Epithelial cell of esophagus (primary cell): ENCODE results near the gene ELL2.

Experiments
- DNase-seq: peaks from one replicate; pipeline ENCODE4 v3.0.0; 2010; ENCODE audit warnings: low read depth
- H3K4me3 ChIP-seq: 2 replicates; pipeline ENCODE4 v1.5.1; 2011; ENCODE audit warnings: mild to moderate bottlenecking, low read length, control low read depth
- CTCF ChIP-seq: IDR thresholded peaks from 2 replicates; pipeline ENCODE4 v1.5.1; 2011; ENCODE audit warnings: low read depth, mild to moderate bottlenecking, low read length, control low read depth, inconsistent platforms; ENCODE audit not compliant: insufficient read depth; ENCODE audit errors: missing control alignments

The ELL2 gene

GRCh38 chr5:95899006-95899405, 62.6 kb downstream of the ELL2 start:
- no peak for DNase-seq
- no peak overlapping the region for H3K4me3 ChIP-seq
- no peak for TF ChIP-seq CTCF

GRCh38 chr5:95895771-95896170, 65.9 kb downstream of the ELL2 start:
- no peak for DNase-seq
- no peak for TF ChIP-seq CTCF
- H3K4me3 ChIP-seq, result no peak overlapping the region

GRCh38 chr5:95895251-95895650, 66.4 kb downstream of the ELL2 start:
- no peak for TF ChIP-seq CTCF
- DNase-seq, result no peak
- no peak overlapping the region for H3K4me3 ChIP-seq

DNA sequence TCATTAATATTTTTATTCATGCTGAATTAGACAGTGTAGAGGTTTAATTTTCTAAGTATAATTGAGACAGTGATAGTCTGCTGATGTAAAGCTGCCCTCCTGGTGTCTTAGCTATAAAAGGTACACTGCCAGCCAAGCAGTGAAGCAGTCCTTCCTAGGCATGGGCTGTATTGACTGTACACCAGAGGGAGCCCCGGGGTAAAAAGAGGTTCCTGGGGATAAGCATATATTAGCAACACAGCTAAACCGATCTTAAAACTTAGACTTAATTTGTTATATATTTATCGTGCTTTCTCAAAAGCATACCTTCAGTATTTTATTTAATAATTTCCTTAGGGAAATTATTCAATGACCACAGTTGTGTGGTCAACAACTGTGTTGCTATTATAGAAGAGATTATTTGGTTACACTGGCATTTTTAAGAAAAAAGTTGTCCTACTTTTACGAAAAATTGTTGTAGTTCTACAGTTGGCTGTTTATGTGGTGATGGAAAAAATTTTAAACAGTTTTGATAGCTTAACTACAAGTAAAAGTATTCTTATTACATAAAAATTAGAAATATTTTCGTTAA, 68.8 kb downstream of the ELL2 start:
- no peak for DNase-seq
- H3K4me3 ChIP-seq, result no peak overlapping the region
- TF ChIP-seq CTCF, result peak; percentile 66

DNA sequence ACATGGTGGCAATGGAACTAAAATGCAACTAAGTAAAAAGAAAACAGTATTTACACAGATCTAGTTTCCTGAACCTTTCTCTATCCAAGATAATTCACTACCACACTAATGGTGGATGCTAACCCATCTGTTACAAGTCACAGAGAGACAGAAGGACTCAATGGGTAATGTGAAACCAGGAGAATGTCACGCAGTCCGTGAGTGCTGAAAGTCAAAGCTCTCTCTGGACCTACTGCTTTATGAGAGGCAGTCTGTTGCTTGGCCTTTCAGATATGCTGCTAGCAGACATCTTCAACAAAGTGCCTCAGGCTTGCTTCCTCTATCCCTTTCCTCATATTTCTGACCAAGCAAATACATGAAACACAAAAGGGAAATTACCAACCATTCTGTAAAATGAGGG, 70.2 kb downstream of the ELL2 start:
- H3K4me3 ChIP-seq, result no peak overlapping the region
- TF ChIP-seq CTCF, result no peak
- no peak for DNase-seq

DNA sequence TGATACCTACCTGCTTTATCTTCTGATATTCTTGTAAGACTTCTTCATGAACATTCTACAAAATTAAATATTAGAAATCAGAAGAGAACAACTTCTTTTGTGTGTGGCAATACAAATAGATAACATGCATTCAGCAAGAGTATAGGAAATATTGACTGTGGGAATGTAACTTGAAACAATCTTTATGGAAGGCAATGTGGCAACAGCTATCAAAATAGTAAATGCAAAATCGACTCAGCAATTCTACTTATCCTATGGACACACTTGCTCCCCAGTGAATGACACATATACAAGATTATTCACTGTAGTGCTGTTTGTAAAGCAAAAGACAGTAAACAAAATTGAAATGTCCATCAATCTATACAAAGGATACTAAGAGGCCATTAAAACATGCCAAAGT, 72.6 kb downstream of the ELL2 start:
- no peak for DNase-seq
- no peak overlapping the region for H3K4me3 ChIP-seq
- no peak for TF ChIP-seq CTCF

DNA sequence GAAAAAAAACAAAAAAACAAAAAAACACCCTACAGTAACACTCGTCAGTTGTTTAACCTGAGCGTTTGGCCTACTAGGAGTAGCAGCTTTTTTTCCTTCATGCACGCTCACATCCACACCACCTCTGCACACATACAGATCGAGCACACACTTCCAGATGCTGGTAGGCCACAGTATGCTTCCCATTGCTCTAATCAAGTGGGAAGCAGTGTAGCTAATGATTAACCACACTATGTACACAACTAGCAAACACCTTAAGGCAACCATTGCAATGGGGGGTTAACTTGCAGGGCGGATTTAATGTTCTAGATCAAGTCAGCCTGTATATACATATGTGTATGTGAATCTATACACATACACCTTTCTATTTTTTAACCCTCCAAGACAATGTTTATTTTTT, 73.7 kb downstream of the ELL2 start:
- no peak overlapping the region for H3K4me3 ChIP-seq
- no peak for DNase-seq
- no peak for TF ChIP-seq CTCF
